NOMO-1 treated with DMSO at 0.1 percent for 48 hours (cell line): ENCODE data around the gene MRPS26.
"Not testable (repeated sequence)": the region's sequence is repeated elsewhere in the genome, so short reads cannot be mapped to it uniquely, and the experiment has no call there.

Experiments used
- DNase-seq: peaks from one replicate; lab custom pipeline; 2025; ENCODE audit not compliant: unreplicated experiment; lab: John Stamatoyannopoulos, UW

The MRPS26 gene

DNA sequence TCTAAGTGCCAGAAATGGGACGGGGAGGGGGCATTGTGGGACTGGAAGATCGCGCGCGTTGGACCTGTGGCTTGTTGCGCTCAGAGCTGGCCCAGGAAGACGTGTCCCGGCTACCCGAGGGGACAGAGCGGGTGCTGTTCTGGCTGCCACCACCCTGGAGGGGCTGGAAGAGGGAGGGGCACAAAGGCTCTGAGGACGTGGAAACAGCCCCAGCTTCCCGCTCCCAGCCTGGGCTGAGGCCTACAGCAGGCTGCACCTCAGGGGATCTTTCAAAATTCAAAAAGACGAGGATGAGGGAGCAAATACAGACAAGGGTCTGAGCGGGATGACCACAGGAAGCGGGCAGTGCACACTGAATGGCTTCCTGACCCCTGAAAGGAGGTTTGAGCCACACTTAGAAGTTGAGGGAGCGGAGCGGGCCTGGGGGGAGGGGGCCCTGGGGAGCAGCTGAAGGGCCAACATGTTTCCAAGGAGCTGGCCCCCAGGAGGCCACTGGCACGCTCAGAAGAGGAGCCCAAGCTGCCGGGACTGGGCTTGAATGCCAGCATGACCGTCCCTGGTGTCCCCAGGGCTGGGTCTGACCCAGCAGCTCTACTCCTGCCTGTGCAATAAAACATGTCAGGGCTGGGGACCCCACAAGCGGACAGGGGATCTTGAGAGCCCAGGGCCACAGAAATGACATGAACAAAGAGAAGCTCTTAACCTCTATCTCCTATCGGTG lies 26.8 kb downstream of the MRPS26 start:
- DNase-seq = no peak

DNA sequence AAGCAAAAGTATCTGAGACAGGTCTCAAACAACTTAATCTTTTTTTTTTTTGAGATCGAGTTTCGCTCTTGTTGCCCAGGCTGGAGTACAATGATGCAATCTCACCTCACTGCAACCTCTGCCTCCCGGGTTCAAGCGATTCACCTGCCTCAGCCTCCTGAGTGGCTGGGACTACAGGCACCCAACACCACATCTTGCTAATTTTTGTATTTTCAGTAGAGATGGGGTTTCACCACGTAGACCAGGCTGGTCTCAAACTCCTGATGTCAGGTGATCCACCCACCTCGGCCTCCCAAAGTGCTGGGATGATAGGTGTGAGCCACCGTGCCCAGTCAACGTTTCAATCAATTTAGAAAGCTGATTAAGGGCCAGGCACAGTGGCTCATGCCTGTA lies 27.4 kb downstream of the MRPS26 start:
- not testable (repeated sequence) for DNase-seq

DNA sequence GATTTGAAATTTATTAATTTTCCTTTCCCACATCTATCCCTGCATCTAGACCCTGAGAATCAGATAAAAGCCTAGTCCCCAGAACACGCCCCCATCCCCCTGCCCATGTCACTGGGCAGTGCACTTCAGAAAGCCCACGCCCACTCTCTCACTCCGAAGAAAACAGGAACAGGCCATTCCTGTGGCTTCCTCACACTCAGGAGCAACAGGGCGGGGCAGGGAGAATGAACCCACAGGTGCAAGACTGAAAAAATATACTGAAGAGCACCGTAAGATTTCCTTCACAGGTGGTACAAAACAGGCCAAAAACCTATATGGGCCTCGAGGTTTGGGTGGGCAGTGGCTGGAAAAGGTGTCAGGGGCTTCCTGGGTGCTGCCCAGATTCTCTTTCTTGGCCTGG lies 29.0 kb downstream of the MRPS26 start:
- peak; percentile 22 for DNase-seq

DNA sequence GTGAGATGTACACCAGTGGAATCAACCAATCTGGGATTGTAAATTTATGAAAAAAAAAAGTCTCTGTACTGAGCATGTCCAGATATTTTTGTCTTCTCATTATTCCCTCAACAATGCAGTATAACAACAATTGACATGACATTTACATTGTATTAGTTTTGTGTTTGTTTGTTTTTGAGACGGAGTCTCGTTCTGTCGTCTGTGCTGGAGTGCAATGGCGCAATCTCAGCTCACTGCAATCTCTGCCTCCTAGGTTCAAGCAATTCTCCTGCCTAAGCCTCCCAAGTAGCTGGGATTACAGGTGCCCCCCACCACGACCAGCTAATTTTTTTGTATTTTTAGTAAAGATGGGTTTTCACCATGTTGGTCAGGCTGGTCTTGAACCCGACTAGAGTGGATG lies 29.5 kb downstream of the MRPS26 start:
- not testable (repeated sequence) for DNase-seq

DNA sequence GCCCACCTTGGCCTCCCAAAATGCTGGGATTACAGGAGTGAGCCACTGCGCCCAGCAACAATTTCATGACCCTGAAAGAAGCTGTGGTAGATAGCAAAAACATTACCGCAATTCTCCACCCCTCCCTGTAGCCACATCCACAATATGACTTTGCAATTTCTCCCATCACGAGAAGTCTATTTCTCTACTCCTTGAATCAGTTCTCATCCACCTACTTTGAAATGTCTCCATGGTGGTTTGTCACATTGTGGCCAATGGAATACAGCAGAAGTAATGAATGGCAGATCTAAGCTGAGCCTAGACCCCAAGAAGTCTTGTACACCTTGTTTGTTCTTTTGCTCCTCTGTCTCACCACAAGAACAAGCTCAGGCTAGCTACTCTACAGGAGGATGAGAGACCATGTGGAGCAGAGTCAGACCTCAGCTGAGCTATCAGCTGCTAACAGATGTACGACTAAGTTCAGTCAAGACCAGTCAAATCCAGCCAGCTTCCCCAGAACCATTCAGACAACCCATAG lies 31.8 kb downstream of the MRPS26 start:
- DNase-seq = peak; percentile 13

DNA sequence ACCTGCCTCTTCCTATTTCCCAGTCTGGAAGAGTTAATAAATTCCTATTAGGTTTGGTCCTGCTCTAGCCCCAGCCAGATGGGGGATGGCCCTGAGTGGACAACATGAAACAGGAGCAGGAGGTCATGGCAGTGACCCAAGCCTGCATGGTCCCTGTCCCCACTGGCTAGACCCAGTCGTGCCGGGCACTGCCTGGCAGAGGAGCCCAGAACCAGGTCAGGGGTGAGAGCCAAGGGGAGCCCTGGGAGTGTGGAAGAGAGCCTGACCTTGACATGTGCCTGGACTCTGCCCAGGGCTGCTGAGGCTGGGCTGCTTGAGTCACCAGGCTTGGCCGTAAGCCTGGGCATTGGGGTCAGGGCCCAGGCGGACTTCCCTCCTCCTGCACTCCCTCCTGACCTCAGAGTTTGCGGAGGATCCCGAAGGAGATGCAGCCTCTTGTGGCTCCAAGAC lies 35.1 kb downstream of the MRPS26 start:
- DNase-seq = no peak

DNA sequence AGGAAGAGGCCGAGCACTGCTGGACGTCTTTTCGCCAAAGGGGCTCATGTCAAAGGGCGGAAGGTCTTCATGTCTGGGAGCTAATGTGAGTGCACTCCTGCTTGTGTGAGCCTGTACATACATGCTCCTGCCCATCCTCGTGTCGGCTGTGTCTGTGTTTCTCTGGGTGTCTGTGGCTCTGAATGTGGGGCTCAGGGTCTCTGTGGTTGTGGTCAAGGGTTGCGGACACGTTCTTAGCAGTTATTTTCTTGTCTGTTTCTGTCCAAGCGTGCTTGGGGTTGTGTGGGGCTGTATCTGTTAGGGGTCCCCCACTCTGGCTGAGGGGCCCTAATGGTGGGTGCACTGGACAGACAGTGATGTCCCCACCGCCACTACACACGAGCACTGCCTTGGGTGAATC lies 35.8 kb downstream of the MRPS26 start:
- DNase-seq = no peak

DNA sequence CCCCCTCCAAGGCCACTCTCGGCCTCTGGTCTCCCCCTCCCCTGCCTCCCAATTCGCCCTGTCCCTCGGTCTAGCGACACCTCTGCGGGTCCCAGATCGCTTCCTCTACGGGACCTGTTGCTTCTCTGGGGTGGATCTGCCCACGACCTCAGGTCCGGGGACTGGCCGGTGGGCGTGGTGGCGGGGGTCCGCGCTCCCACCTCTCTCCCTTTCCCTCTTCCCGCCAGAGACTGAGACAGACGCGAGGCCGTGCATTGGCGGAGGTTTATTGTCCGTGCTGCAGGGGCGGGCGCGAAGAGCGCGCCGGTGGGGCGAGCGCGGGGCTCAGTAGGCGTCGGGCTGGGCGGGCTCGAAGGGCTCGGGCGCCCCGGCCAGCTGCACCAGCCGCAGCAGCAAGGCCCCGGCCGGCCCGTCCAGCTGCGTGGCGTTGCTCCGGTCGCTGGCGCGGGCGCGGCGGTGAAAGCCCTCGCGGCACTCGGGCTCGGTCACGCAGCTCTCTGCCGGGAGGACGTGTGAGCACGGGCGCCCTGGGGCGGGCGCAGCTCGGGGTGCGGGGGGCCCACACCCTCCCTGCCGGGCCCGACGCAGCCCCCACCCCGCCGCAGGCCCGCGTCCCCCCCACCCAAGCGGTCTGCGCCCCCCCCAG lies 36.6 kb downstream of the MRPS26 start:
- no peak for DNase-seq

DNA sequence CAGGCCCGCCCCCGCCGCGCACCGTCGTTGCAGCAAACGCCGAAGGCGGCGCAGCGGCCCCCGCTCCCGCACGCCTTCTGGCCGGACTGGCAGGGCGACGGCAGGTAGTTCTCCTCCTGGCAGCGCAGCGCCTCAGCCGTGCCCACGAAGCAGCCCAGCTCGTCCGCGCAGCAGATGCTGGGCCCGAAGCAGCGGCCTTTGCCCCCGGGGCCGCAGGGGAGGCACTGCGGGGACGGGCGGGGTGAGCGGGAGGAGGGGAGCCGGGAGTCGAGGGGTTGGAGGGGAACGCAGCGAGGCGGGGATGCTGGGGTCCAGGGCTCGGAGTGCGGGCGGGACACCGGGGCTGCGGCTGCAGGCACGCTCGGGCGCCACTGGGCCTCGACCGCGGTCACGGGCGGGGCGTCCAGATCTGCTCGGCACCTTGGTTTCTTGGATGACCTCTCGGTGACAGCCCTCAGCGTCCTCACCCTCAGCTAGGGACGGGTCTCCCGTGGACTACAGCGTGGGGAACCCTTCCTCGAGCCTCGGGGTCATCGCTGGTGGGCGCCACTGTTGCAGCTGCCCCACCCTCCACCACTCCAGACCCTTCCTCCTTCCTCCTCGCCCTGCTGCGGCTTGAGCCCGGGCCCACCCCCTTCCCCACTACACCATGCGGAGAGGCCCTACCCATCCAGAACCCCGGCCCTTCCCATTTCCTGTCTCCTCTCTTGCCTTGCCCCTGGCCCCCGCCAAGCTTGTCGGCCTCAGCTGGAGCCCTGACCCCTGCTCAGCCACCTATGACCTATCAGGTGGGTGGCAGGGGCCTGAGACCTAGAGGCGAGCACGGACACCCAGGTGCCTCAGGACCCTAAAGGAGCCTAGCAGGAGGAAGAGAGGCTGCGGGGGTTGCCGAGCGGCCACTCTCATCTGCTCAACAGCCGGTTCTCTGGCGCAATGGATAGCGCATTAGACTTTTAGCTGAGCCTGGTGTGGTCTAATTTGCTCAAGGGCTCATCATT lies 37.4 kb downstream of the MRPS26 start:
- DNase-seq = no peak

DNA sequence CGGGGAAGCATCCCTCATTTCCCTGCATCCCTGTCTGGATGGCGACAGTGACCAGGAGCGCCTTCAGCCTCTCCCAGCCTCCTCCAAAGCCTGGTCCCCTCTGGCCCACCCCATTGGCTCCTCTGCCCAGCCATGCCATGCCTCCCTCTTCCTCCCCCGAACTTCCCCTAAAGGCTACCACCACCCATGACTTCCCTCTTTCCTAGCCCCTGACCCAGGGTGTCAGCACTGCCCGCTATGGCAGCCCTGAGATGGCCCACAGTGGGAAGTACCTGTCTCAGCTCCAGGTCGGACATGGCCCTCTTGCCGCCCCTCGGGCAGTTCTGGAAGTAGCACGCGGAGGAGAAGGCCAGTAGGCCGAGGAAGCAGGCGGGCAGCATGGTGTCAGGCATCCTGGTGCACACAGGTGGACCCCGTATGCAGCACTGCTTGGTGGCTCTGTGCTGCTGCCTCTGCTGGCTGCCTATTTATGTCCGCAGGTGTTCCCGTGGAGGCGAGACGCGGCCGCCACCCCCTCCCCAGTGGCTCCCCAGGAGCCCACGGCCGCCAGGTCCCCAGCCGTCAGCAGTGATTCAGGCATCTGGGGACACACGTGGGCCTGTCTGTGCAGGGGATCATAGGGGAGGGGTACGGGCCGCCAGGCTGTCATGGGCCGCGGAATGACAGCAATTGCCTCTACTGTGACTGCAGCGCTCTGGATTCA lies 38.6 kb downstream of the MRPS26 start, which contains the start of gene AVP:
Gene AVP (minus strand): TSS at position 442 of the 703 bp plus-strand sequence. CDS start 50 bp downstream, at position 392.
- no peak for DNase-seq

DNA sequence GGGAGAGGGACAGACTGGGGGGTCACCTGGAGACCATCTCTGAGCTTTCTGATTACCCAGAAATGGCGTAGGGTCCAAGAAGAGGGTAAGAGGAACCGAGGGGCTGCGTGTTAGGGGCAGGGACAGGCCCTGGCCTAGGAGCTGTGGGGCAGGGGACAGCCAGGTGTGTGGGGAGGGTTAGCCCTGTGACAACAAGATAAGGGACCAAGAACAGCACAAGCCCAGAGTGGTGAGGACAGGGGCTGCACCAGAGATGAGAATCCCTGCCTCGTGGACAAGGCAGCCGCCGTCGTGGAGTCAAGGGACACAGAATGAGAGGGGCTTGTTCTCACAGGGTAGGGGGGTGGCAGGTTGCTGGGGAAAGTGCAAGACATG lies 39.1 kb downstream of the MRPS26 start:
- DNase-seq = no peak

DNA sequence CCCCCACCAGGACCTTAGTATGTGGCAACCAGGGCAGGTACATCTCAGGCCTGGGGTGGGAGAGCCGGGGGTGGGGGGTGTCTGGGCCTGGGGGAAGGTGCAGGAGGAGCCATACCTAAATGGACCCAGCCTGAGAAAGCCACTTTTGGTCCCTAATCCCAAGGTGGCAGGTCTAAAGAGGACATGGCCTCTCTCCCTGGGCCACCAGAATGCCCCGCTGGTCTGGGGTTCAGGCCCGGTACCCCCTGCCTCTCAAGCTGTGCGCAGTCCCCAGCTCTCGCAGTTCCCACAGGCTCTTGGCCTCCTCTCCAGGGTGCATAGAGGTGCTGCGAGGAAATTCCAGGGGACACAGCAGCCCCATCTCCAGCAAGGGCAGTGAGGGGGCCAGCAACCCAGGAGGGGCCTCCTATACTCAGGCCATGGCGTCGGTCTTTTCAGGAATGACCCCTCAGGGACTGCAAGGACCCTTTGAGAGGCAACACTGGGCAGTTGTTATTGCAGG lies 39.8 kb downstream of the MRPS26 start:
- no peak for DNase-seq

DNA sequence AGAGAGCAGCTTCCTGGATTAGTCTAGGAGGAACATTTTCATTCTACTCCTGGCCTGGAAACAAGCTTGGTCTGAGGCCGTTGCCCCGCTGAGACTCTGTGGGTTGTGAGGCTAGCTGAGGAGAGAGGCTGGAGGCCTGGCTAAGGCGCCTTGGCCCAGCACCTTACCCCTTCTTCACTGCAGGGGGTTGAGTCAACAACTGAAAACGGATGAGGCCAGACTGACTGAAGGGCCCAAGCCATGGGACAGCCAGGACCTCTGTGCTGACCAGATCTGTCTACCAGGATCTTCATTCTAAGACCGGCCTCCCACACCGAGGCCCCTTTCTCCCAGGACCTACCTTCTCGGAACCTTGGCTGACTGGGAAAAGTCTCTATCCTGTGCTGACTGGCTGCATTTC lies 42.2 kb downstream of the MRPS26 start:
- no peak for DNase-seq

DNA sequence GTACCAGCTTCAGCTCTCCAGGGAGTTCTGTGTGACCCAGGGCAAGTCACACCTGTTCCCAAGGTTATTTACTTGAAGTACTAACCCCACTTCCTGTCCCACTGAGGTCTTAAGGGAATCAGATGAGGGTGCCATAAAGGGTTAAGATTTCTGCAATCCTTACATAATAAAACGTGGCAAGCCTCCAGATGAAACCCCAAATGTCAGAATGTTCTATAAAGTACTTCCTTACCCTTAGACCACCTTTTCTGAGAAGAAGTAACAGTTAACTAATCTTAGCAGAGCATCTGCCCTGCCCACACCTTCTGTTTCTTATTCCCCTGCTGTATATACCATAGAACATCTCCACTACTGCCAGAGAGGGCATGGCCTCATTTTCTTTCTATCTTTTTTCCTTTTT lies 44.7 kb downstream of the MRPS26 start:
- DNase-seq = no peak

DNA sequence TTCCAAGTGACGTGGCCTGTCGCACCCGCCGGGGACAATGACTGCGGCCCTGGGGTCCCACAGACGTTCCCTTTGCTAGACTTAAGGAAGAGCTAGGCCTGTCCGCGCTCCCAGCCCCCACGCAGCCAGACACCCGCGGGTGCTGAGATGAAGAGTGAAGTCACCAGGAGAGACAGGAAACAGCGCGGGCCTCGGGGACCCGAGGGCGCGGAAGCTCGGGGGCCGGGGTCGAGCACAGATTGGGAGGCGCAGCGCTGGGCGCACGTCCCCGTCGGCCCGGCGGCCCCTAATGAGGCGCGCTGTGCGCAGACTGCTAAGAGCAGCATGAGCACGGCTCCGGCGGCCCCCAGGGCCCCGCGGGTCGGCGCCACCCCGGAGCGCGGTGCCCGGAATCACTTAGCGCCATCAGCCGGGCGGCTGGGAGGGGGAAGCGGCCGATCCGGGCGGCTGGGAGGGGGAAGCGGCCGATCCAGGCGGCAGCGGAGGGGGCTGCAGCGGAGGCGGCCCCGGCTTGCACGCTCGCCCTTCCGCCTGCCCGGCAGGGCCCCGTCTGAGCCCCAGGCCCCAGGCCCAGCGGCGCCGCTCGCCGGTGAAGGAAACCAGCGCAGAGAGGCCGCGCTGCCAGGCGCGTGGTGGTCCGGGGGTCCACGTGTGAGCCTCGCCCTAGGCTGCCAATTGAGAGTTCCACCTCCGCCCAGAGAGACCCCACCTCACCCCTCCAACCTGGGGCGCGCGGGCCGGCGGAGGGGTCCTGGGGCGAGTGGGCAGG lies 46.9 kb downstream of the MRPS26 start:
- no peak for DNase-seq

DNA sequence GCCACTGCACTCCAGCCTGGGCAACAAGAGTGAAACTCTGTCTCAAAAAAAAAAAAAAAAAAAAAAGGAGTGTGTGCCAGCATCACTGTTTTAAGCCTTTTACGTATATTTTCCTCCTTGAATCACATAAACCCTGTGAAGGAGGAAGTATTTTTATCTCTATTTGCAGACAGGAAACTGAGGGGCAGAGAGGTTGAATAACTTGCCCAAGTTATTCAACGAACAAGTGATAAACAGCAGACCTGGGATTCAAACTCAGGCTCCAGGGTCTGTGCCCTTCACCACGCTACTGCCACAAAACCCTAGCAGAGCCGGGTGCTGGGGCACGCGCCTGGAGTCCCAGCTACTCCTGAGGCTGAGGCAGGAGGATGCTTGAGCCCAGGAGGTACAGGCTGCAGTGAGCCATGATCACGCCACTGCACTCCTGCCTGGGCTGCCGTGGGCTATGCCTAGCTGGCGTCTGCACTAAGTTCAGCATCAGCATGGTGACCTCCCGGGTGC lies 48.1 kb downstream of the MRPS26 start:
- DNase-seq = peak; percentile 66

DNA sequence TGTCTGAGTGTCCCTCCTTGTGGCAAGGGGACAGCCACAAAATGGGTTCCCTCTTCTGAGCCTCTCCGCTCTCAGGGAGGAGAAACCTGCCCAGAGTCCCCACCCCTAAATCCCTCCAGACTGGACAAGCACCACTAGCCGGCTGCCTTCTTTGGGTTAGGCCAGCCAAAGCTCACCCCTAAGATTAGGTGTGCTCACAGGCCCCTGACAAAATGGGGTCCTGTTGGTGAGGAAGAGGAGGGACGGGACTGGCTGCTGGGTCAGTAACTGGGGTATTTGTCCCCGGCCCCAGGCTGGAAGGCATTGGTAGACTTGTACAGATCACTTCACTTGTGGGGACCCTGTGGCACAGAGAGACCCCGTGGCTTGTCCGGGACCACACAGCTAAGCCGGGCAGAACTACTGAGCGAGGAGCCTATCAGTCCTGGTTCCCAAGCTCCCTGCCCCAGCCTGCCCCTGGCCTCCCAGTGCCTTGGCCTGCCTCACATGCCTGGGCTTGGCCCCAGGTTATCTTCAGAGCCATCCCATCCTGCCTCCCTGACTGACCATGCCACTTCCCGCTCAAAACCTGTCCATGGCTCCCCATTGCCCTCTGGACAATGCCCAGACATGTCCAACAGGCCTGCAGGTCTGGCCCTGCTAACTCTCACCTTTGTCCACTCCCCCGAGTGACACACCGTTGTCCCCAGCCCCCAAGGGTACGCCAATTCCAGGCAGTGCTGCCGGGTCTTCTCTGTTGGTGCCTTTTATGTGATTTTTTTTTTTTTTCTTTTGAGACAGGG lies 49.2 kb downstream of the MRPS26 start:
- no peak for DNase-seq
